GM21526 (cell line): ENCODE data around the gene MCAT.

Experiments
- ATAC-seq: cut with Tn5 transposase; IDR thresholded peaks from one replicate; pipeline ENCODE4 v1.9.1; 2021; ENCODE audit warnings: moderate library complexity; ENCODE audit not compliant: unreplicated experiment, low FRiP score

MCAT gene

DNA sequence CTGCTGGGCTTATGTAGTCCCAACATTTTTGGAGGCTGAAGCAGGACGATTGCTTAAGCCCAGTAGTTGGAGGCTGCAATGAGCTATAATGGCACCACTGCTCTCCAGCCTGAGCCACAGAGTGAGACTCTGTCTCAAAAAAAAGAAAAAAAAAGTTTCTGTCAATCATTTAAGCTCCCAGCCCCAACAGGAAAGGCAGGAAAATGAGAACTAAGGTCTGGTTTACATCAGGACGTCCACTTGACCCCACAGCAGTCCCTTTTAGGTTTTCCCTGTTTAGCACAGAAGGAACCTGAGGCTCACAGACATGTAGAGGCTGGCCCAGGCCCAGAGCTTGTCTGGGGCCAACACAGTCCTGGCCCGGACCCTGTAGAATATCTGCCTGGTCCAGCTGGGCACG is 44.8 kb downstream of the MCAT start:
- no peak for ATAC-seq

DNA sequence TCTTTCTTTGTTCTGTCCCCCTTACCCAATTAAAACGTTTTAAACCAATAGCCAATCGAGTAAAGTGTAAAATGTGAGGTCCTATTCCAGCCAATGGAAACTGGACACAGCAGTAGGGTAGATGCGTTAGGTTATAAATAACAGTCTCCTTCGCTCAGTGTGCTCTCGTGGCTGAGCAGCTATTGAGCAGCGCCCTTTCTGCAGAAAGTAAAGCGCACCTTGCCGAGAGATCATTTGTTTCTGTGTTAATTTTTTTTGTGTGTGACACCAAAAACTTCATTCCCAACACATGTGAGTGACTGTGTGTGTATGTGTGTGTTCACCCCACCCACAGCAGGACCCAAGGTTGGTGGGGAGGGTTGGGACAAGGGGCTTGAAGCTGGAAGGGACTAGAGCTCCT is 46.8 kb downstream of the MCAT start:
- no peak for ATAC-seq

DNA sequence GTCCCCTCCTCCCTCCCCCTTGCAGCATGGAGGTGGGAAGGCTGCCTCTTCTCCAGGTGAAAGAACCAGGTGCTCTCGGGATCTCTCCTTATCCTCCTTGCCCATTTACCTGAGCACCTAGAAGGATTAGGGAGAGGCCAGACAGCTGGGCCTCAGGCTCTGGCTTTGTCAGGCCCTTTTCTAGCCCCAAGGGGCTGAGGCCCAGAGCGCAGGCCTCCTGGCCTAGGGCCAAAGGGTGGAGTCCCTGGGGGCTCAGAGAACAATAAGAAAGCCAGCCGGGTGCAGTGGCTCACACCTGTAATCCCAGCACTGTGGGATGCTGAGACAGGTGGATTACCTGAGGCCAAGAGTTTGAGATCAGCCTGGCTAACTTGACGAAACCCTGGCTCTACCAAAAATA is 48.6 kb downstream of the MCAT start:
- no peak for ATAC-seq

DNA sequence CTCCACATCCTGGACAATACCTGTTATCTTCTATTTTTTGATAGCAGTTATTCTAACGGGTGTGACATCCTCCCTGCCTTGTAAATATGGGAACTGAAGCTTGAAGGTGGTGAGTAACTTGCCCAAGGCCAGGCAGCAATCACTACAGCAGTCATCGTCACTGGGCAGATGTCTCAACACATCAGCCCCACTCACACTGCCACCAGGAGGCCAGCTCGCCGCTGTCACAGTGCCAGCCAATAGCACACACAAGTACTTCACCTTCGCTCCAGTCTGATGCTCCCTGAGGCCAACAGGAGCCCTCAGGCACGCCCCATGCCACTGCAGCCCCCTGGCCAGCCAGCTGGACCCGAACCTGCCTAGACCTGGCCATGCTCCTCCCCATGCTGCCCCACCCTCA is 49.1 kb downstream of the MCAT start:
- no peak for ATAC-seq

DNA sequence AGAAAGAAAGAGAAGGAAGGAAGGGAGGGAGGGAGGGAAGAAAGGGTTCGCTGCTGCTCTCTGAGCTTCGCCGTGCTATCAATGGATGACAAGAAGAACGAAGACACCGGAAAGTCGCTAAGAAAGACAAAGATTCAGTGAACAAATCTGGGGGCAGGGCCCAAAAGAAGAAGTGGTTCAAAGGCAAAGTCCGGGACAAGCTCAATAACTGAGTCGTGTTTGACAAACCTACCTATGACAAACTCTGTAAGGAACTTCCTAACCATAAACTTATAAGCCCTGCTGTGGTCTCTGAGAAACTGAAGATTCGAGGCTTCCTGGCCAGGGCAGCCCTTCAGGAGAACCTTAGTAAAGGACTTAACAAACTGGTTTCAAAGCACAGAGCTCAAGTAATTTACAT is 51.1 kb downstream of the MCAT start:
- no peak for ATAC-seq

DNA sequence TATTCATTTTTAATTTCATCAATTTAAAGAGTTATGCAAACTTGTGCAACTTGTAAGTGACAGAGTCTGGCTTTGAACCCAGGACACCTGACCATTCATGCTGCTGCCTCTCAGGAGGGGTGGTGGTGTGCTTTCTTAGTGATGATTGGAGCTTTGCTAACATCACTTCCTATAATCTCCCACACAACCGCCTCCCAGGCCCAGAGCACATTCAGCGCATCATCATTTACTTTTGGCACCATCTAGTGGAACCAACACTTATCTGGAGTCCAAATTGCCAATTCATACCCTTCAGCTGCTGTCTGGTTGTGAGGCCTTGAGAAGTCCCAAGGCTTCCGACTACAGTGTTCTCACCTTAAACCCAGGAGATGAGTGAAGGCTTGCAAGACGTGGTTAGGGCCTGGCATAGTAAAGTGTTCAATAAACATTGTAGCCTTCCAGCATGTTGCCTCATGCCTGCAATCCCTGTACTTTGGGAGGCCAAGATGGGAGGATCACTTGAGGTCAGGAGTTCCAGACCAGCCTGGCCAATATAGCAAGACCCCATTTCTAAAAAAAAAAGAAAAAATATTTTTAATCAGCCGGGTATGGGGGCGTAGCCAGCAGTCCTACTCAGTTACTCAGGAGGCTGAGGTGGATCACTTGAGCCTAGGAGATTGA is 52.9 kb downstream of the MCAT start:
- ATAC-seq = no peak

DNA sequence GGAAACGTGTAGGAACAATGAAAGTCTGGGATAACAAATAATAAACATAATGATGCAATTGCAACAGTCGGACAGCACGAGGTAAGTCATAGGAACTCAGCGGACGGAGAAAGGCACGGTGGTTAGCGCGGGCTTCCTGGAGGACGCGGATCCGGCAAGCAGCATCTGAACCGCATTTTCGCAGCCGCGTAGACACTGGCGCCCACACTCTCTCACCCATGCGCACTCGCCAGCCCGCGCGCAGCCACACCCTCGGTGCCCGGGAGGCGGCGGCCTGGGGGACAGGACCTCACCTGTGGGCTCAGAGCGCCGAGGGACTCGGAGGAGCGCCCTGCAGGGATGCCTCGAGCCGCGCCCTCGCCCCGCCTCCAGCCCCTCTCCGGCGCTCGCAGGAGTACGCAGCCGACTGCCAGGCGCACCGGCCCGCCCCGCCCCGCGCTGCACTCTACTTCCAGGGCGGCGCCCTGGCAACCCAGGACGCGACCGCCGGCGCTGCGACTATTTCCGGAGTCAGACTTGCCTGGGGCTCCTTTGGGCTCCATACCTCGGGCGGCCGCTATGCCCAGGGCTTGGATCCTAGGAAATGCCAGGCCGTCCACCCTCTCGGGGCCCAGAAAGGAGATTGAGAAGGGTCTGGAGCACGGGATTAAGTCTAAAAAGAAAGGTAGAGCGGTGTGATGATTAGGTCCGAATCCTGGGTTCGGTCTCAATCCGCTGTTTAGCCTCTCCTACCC is 54.0 kb downstream of the MCAT start, which contains the start of gene TTLL1:
TTLL1 (minus strand) TSS at position 408 of the 734 bp plus-strand sequence. CDS start 13,805 bp downstream, outside the sequence.
- ATAC-seq = peak; percentile 58

DNA sequence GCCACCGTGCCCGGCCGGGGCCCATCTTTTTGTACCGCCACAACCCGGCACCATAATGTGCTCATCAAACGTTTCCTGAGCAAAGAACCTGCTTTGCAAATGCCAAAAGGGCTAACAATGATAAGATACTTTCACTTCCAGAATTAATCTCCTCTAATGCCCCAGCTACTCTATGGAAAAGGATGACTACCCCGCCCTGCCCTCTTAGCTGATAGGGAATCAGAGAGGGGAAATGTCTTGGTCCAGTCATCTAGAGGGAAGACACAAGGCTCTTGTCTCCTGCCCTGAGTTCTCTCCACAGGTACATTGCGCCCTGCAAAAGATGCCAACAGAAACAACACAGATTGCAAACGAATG is 54.6 kb downstream of the MCAT start:
- ATAC-seq = peak; percentile 5

DNA sequence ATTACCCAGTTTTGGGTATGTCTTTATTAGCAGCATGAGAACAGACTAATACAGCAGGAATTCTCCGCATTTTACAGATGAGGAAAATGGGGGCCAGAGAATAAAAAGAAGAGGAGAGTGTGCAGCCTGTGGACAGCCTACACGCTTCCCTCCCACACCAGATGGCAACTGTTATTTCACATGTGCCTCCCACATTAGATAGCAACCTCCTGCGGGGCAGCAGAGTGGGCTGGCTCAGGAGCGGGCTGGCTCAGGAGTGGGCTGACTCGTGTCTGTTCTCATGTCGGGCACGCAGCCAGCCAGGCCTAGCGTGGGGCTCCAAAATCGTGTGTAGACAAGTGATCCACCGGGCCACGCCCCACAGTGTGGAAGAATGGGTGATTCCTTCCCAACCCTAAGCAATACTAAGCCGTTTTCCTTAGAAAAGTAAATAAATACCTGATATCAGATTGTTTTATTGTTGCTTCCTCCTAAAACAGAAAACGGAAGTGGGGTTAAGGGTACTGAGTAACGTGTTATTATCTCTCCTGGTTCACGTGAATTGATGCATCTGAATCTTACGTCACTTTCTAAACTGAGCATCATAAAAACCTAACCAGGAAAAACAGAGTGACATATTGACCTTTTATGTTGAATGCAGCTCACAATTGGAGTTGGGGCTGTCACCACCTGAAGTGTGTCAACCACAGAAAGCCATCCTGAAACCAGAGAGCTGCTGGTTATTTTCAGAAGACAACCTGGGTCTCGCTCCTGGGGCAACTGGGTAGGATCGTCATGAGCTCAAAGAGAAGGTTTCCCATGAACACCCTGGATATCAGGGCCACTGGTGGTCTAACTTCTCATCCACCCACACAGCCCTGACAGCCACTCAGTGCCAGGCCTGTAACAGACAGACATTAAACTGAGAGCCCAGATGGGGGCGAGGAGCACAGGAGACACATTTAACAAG is 57.3 kb downstream of the MCAT start:
- ATAC-seq = no peak
